ENCODE data around the gene RMND5A.
"Not testable (repeated sequence)": the region's sequence is repeated elsewhere in the genome, so short reads cannot be mapped to it uniquely, and the experiment has no call there.

The RMND5A gene

GRCh38 chr2:86719263-86719636 is 841 bp upstream of the RMND5A start:
- not testable (repeated sequence) for DNase-seq

DNA sequence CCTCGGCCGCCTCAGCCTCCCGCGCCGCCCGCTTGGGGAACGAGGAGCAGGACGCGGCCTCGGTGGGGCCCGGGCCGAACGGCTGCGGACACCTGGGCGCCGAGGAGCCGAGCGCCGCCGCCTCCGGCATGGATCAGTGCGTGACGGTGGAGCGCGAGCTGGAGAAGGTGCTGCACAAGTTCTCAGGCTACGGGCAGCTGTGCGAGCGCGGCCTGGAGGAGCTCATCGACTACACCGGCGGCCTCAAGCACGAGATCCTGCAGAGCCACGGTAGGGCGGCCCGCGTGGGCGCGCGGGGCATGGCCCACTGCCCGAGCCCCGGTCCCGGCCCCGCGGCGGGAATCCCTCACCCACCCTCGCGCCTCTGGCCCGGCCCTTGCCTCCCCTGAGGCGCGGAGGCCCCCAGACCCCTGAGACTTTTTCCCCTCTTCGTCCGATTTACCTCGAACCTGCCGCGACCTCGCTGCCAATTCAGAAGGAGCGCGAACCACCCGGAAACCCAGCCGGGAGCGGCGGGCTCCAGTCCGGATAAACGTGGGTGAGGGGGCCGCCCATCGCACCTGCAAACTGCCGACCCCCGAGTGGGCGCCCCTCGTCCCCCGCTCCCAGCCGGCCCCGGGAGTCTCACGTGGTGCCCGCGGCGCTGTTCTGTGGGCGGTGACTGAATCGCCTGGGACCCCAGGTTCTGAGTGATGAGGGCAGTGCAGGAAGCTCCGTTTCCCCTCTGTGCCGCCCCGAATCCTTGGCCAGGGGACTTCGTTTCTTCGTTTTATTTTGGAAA is 639 bp downstream of the RMND5A start:
- peak; percentile 45 for DNase-seq

- not testable (repeated sequence) for DNase-seq
These were observed 5.6 kb downstream of the RMND5A start for GRCh38 chr2:86725706-86726105.

GRCh38 chr2:86732040-86732525 is 12.0 kb downstream of the RMND5A start:
- not testable (repeated sequence) for DNase-seq

DNA sequence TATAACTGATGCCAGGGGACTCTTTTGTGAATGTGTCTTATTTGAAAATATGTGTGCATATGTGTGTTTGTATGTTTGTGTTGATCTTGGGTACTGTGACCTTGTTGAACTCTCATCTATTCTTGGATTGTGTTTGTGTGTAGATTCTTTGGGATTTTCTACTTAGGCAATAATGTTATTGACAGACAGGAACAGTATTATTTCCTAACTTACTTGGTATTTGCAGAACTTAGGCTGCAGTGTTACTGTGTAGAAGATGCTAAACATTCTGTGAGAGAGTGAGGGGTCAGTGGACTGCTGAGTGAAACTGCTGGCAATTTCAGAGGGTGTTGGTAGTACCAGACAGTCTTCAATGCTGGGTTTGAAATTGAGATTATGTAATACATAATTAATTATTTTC is 12.7 kb downstream of the RMND5A start:
- DNase-seq: not testable (repeated sequence)

DNA sequence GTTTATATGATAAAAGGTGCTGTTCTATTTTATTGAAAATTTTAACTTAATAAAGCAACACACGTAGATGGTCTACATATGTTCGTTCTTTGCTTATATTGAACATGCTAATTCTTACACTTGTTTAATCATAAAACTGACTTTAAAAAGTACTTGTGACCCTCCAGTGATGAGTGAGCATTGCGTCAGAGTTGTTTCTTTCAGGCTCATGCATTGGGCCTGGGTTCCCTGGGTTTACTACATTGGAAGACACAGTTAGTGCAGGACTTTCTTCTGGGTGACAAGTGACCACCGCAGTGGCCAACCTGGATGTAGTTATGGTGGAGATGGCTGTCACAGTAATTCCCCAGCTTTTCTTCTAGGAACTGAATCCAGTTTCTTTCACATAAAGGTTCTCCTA is 13.4 kb downstream of the RMND5A start:
- DNase-seq: not testable (repeated sequence)

GRCh38 chr2:86734896-86735295 is 14.8 kb downstream of the RMND5A start:
- not testable (repeated sequence) for DNase-seq

DNA sequence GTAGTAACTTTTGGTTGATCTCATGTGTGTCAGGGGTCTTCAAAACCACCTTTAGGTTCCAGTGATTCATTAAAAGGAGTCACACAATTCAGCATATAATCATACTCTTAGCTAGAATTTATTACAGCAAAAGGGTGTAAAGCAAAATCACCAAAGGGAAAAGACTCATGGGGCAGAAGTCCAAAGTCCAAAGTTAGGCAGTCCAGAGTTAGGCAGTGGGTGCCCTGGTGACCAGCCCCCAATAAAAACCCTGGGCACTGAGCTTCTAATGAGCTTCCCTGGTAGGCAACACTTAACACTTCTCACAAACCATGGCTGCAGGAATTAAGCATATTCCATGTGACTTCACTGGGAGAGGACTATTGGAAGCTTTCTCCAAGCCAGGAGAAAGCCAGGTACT is 19.4 kb downstream of the RMND5A start:
- not testable (repeated sequence) for DNase-seq

DNA sequence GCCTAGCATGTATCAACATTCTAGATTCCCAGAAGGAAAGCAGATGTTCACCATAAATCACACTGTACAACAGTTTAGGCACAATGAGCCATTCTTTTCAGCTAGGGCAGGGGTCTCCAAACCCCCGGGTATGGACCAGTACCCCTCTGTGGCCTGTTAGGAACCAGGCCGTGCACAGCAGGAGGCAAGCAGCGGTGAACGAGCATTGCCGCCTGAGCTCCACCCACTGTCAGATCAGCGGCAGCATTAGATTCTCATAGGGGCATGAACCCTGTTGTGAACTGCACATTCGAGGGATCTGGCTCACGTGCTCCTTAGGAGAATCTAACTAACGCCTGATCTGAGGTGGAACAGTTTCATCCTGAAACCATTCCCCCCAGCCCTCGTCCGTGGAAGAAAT is 19.8 kb downstream of the RMND5A start:
- not testable (repeated sequence) for DNase-seq

- DNase-seq: not testable (repeated sequence)
These were observed 21.9 kb downstream of the RMND5A start for GRCh38 chr2:86741889-86742498.

DNA sequence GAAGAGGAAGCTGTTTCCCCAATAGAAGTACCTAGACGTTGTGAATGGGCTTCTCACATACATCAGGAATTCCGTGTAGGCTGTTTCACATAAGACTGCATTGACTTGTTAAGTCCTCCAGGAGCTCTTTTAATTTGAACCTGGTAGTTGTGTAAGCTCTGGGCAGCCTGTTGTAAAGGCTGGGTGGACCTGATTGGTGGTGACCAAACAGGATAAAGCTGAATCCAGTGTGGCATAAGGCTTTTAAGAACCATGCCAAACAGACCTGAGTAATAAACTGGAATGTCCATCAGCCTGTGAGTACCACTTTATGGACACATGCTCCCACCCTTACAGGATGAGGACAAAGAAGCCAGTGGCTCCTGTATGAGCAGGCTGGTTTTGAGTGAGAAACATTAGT is 24.1 kb downstream of the RMND5A start:
- DNase-seq: no peak

GRCh38 chr2:86746939-86747338 is 26.8 kb downstream of the RMND5A start:
- DNase-seq: no peak

DNA sequence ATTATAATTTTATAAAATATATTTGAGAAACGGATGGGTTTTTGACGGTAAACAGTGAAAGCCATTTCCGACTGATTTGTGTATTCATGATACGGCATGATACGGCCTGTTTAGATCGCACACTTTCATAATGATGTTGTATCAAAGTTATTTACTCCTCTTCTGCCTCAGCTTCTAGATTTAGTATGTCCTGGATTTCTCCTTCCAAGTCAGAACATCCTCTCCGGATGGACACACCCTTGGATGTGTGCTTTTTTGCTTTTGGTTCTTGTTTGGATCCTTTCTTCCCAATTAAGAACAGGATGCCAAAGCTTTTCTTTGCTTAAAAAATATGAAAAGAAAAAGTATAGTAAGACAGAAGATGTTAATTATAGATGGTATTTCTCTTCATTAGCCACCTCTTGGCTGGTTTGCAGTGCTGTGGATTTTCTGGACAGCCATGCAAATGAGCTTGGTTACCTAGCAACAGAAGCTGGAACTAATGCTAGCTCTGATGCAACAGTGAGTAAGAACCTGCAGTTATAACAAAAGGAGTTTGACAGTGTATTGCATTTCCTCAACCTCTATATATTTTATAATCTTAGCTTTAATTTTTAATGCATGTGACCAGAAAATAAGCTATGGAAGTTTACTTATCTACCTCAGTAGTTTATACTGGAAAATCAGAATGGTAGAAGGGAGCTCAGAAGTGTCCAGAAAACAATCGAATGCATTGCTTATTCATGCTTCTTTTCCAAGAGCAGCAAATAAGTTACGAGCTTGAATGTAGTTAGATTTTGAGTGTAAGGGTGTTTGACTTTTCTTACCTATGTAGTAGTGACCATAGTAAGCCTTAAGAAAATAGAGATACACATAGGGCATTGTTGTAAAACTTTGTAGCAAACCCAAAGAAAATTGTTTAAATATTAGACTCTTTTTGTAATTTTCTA is 27.9 kb downstream of the RMND5A start:
- DNase-seq: no peak

- DNase-seq: no peak
These were observed 30.2 kb downstream of the RMND5A start for GRCh38 chr2:86750240-86750839.

GRCh38 chr2:86751778-86752177 is 31.7 kb downstream of the RMND5A start:
- DNase-seq: no peak

- DNase-seq: no peak
These were observed 32.8 kb downstream of the RMND5A start for GRCh38 chr2:86752934-86753333.

GRCh38 chr2:86753606-86754005 is 33.5 kb downstream of the RMND5A start:
- no peak for DNase-seq

DNA sequence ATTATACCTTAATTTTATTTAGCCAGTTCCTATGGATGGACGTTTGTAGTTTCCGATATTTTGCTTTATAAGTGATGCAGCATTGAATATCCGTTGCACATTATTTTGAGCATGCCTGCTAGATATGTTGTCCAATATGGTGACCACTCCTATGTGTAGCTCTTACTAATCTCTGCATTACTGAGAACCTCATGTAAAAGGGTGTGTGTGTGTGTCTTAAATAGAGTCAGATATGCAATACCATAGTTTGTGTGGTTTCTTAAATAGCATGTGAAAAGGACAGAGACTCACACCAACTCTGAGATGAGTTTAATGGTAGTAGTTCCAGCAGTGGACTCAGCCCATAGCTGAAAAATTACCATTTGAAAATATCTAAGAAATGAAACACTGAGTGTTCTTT is 38.3 kb downstream of the RMND5A start:
- no peak for DNase-seq

- no peak for DNase-seq
These were observed 40.3 kb downstream of the RMND5A start for GRCh38 chr2:86760371-86760770.

DNA sequence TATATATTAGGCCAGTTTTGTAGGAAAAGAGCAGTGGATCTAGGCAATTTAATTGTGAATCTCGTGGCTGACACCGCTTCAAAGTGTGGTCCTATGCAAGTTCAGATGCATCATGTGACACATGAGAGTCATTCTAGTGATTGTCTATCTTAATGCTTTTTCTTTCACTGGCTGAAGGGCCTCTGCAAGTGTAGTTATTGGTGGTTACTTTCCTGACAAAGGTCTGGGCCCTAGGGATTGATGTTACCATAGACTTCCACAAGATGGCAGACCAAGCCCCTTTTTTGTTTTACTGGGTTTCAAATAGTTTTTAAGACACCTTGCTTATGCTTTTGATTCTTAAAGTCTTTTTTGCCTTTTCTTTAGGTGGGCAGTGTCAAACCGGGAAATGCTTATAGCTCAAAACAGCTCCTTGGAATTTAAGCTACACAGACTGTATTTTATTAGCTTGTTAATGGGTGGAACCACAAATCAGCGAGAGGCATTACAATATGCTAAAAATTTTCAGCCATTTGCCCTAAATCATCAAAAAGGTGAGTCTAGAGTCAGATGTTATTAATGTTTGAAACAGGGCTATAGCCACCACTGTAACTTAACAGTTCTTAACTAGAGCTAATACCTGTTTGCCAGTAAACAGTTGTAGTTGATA is 44.7 kb downstream of the RMND5A start:
- peak; percentile 7 for DNase-seq

- no peak for DNase-seq
These were observed 45.2 kb downstream of the RMND5A start for GRCh38 chr2:86765310-86765695.

DNA sequence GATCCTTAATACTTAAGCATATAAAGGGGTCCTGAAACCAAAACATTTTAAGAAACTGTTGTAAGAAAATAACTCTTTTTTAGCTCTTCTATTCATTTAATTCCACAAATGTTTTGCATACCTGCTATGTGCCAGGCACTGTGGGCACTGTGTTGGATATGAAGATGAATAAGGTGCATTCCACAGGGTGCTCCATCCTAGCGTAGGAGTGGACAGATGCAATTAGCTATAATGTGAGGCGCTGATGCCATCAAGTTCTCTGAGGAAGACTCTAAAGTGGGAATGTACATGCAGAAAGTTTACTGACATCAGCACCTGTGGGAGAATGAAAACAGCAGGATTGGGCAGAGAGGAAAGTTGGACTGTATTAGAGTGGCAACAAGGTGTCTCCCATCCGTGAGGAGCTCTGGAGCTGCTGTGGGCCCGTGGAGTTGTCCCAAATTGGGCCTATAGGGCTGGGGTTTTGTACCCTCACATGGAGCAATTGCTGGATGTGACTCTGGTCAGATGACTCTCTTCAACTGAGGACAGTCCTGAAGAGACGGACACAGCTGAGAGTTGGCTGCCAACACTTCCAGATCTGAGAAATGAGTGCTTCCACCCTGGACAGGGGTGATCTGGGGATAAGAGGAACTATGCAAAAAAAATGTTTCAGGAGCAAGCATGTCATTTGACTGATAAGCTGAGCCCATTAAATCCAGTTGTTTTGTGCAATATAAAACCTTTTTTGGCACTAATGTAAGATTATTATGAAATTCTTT is 48.3 kb downstream of the RMND5A start:
- DNase-seq: no peak
